H1 (cell line): ENCODE data around the gene UTP3. TPM values are rescaled to one million over a fixed set of nuclear protein-coding genes. Genes with fewer than 3 reads are reported as not detected.

Experiments used
- CREB1 ChIP-seq: IDR thresholded peaks from 2 replicates; pipeline ENCODE4 v1.6.1; 2012; ENCODE audit warnings: inconsistent platforms
- CTBP2 ChIP-seq: IDR thresholded peaks from 2 replicates; pipeline ENCODE4 v1.7.0; 2011; ENCODE audit warnings: borderline replicate concordance, mild to moderate bottlenecking, moderate library complexity, mixed read lengths, low read length; ENCODE audit not compliant: insufficient read depth, insufficient read length
- RAD21 ChIP-seq, 2 experiments: IDR thresholded peaks in 1 of 2; conservative IDR thresholded peaks in 1 of 2; 2 replicates each; pipeline ENCODE4 v1.6.1; 2011; ENCODE audit warnings: low read depth in 2 of 2, low read length in 2 of 2, improper control_type of control experiment in 1 of 2, inconsistent platforms in 1 of 2, mild to moderate bottlenecking in 1 of 2, moderate library complexity in 1 of 2
- polyA plus RNA-seq, 7 experiments: library from polyadenylated mRNA; depleted of rRNA in 3 of 7; stranded (reverse) in 5 of 7; unstranded in 2 of 7; fragments of >200 nt in 5 of 7; fragments of 200-250 nt in 2 of 7; gene quantifications; 1 replicate in 5 of 7; 2 replicates in 1 of 7; 4 replicates in 1 of 7; pipeline versions ENCODE4 v1.2.1 to v1.2.3, GENCODE V29; 2011 to 2013; ENCODE audit warnings: missing spikeins in 2 of 7, mixed read lengths in 2 of 7
- total RNA-seq: library from RNA; stranded (reverse); fragmentation: NEBNext Ultra II Directional; extraction: Animal tissue kit (Norgen Biotek cat#: 25700); gene quantifications from 2 replicates; pipeline ENCODE4 v1.2.1, GENCODE V29; 2021

UTP3 gene
- total and polyA plus RNA-seq, 2 of the 8 experiments (the other 6 are each of a cell fraction or from before 2014, with no cell fraction given) = 11.2 to 51.3 TPM

GRCh38 chr4:70667740-70668535 is 20.4 kb upstream of the UTP3 start (continued):
- TF ChIP-seq RAD21 (IDR thresholded peaks at IDR 0.05 in 1 of 2, conservative IDR thresholded peaks at IDR 0.05 in 1 of 2; ENCODE audit: low read depth in 2 of 2, low read length in 2 of 2) (no peak), CTBP2 (no peak), CREB1 (no peak)
- TF ChIP-seq, all 59 proteins: peak for 0
